ENCODE measurements around the gene FGF4.

Gene FGF4

DNA sequence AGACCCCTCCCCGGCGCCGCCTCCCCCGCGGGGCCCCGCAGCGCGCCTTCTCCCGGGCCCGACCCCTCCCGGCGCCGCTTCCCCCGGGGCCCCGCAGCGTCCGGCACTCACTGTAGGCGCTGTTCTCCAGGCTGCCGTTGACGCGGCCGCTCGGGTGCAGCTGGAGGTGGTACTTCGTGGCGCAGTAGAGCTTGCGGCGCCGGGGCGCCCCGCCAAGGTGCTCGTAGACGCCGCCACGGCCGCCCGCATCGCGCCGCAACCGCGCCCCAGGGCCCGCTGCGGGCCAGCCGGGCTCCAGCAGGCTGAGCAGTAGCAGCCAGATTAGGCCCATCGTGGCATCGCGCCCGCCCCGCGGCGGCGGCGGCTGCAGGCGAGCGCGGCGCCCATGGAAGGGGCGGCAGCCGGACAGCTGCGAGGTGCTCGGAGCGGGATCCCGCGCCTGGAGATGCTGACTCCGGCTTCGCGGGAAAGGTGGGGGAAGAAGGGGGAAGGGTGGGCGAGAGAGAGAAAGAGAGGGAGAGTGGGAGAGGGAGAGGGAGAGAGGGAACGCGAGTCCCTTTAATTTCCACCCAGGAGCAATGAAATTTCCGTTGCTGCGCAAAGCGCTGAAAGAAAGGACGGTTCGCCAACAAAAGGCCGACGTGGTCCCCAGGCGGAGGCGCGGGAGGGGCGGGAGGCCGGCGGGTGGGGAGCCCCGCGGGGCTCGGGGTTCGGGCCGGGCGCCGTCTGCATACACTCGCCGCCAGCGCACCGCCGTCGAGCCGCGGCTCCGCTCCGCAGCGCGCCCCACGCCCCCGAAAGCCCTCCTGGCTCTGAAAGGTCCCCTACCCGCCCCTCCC lies 43.7 kb upstream of the FGF4 start, which contains the start of gene FGF3:
TSS of gene FGF3 (minus strand) at position 814 of the 839 bp plus-strand sequence. CDS start at position 331, 483 bp downstream.
- no peak within 1 kb of the TSS for H3K4me3 ChIP-seq (ENCODE audit: low read depth, low read length)
- no peak for DNase-seq (ENCODE audit: low read depth)
- TF ChIP-seq, protein P1, sequence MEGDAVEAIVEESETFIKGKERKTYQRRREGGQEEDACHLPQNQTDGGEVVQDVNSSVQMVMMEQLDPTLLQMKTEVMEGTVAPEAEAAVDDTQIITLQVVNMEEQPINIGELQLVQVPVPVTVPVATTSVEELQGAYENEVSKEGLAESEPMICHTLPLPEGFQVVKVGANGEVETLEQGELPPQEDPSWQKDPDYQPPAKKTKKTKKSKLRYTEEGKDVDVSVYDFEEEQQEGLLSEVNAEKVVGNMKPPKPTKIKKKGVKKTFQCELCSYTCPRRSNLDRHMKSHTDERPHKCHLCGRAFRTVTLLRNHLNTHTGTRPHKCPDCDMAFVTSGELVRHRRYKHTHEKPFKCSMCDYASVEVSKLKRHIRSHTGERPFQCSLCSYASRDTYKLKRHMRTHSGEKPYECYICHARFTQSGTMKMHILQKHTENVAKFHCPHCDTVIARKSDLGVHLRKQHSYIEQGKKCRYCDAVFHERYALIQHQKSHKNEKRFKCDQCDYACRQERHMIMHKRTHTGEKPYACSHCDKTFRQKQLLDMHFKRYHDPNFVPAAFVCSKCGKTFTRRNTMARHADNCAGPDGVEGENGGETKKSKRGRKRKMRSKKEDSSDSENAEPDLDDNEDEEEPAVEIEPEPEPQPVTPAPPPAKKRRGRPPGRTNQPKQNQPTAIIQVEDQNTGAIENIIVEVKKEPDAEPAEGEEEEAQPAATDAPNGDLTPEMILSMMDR (IDR thresholded peaks at IDR 0.05; ENCODE audit: low read depth, low read length, missing control alignments): no peak

DNA sequence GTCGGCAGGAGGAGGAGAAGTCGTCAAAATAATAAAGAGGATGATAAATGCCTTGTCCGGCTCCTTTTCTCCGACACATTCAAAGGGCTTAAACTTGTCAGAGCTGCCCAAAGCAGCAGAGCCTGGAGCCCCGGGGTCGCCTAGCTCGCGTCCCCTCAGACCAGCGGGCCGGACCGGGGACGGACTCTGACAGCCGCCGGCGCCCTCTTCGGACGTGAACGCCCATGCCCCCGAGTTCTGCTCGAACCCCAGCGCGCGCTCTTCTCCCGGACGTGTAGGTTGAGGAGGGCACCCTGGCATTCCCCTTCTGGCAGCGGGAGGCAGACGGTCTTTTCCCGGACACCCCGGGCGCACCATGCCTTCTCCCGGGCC lies 43.1 kb upstream of the FGF4 start:
- TF ChIP-seq, protein P1 (IDR thresholded peaks at IDR 0.05; ENCODE audit: low read depth, low read length, missing control alignments): no peak
- no peak for DNase-seq (ENCODE audit: low read depth)
- no peak overlapping the region for H3K4me3 ChIP-seq (ENCODE audit: low read depth, low read length)

DNA sequence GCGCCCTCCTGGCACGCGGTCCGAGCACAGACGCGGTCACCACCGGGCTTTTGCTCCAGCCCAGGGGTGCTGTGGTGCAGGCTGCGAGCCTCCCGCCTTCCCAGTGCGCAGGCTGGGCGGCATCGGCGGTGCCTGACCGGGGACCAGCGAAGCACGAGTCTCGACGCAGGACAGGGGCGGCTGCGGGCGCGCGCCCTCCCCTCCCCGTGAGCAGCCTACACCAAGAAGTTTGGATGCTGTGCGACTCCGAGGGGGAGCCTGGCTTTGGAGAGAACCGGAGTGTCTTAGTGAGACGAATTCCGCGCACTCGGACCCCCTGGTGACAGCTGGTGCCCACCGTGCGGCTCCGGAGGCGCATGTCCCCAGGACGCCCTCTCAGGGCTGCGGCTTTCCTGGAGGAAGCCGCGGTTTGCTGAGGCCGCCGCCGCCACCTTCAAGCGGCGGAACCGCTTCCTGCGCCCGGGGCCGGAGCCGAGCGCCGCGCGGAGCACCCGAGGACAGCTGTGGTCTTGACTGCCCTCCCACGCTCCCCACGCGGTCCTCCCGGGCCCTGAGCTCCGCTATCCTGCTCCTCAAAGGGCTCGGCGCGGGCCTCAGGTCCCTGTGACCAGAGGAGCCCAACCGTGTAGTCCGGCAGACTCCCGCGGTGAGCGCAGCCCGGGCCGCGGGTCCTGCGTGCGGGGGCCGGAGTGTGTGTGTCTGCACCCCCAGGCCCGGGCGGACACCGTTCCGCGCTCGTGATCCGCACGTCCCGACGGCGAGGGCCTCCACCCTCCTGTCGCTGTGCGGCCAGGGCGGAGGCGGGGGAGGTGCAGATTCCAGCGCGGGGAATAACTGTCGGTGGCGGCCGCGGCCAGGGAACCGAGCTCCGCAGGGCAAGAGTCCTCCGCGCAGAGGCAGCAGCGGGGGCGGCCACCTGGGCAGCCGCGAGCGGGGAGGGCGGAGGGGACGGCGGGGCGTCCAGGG lies 42.4 kb upstream of the FGF4 start:
- TF ChIP-seq, protein P1 (IDR thresholded peaks at IDR 0.05; ENCODE audit: low read depth, low read length, missing control alignments): no peak
- no peak overlapping the region for H3K4me3 ChIP-seq (ENCODE audit: low read depth, low read length)
- no peak for DNase-seq (ENCODE audit: low read depth)

DNA sequence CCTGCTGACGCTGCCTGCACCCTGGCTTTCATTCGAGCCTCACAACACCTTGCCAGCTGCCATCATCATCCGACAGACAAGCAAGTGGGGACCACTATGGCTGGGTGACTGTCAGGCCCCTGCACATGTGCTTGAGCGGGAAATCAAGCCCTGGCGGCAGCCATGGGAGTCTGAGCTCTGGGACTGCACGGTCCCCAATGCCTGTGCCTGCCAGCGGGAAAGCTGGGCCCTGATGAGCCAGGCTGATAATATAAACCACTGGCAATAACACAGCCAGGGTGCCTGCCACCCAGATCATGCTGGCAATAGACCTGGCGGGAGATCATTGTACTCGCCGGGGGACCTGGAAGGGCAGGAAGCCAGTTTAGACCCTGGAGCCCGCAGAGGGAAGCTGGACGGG lies 41.5 kb upstream of the FGF4 start:
- no peak overlapping the region for H3K4me3 ChIP-seq (ENCODE audit: low read depth, low read length)
- no peak for DNase-seq (ENCODE audit: low read depth)
- TF ChIP-seq, protein P1 (IDR thresholded peaks at IDR 0.05; ENCODE audit: low read depth, low read length, missing control alignments): no peak

DNA sequence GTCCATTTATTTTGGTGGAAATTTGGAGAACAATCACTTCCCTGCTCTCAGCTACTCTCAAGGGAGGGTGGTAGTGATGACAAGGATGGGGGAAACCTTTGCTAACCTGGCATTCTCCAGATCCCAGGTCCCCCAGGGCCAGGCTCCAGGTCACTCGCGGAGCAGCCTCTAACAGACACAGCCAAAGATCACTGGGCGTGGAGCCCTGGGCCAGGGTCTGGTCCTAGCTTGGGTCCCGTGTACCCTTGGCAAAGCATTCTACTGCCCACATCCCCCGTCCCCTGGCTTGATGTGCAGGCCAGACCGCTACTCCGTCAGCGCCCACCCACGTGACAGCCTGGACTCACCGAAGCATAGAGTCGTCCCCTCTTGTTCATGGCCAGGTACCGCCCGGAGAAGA lies 40.8 kb upstream of the FGF4 start:
- DNase-seq (ENCODE audit: low read depth): no peak
- no peak overlapping the region for H3K4me3 ChIP-seq (ENCODE audit: low read depth, low read length)
- TF ChIP-seq, protein P1 (IDR thresholded peaks at IDR 0.05; ENCODE audit: low read depth, low read length, missing control alignments): no peak

DNA sequence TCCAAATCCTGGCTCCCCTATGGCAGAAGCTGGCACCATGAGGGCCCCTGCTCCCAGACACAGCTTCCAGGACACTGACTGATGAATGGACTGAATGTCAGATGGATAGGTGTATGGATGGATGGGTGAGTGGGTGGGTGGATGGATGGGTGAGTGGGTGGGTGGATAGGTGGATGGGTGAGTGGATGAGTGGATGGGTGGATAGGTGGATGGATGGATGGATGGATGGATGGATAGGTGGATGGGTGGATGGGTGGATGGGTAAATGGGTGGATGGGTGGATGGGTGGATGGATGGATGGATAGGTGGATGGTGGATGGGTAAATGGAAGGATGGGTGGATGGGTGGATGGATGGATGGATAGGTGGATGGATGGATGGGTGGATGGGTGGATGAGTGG lies 39.8 kb upstream of the FGF4 start:
- H3K4me3 ChIP-seq (ENCODE audit: low read depth, low read length): no peak overlapping the region
- no peak for DNase-seq (ENCODE audit: low read depth)
- TF ChIP-seq, protein P1 (IDR thresholded peaks at IDR 0.05; ENCODE audit: low read depth, low read length, missing control alignments): no peak

All from GM12864 (cell line).